Stimulated activated CD8-positive, alpha-beta memory T cell treated with anti-CD3 and anti-CD28 coated beads, Interleukin-7, amount 100 ng/mL, for 1 hour (primary cell): ENCODE results near the gene MYDGF.

Experiments
- DNase-seq, 2 donors: peaks; one replicate each; pipeline ENCODE4 v3.0.0-alpha.2; 2020; ENCODE audit warnings: low read depth in 2 of 2

MYDGF gene

DNA sequence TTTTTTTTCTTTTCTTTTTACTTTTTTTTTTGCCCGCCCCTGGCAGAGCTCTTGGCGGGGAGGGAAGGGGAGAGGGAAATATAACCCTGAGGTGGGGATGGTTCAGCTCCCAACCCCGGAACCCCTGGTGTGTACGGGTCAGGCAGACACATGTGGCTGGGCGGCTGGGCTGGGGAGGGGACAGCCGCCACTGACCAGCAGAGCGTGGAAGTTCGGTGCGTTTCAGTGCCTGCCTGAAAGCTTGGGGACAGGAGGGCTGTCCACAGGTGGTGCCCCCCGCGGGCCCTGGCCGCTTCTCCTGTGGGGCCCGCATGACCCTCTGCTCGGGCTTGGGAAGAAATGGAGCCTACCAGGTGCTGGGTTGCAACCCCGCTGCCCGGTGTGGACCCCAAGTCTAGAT is 5.2 kb upstream of the MYDGF start:
- no peak for DNase-seq

DNA sequence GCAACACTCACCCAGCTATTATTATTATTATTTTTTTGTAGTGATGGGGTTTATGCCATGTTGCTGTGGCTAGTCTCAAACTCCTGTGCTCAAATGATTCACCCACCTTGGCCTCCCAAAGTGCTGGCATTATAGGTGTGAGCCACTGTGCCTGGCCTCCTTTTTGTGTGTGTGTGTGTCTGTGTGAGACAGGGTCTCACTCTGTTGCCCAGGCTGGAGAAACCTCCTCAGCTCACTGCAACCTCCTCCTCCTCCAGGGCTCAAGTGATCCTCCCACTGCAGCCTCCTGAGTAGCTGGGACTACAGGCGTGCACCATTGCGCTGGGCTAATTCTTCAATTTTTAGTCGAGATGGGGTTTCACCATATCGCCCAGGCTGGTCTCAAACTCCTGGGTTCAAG is 3.6 kb upstream of the MYDGF start:
- DNase-seq: no peak

DNA sequence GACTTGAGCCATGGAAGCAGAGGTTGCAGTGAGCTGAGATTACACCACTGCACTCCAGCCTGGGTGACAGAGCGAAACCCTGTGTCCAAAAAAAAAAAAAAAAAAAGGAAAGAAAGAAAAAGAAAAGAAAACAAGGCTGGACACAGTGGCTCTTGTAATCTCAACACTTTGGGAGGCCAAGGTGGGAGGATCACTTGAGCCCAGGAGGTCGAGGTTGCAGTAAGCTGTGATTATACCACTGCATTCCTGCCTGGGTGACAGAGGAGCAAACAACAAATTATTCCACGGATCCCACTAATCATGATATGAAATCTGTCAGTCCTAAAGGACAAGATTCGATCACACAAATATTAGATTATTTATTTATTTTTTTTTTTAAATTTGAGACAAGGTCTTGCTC is 3.1 kb upstream of the MYDGF start:
- DNase-seq: no peak

DNA sequence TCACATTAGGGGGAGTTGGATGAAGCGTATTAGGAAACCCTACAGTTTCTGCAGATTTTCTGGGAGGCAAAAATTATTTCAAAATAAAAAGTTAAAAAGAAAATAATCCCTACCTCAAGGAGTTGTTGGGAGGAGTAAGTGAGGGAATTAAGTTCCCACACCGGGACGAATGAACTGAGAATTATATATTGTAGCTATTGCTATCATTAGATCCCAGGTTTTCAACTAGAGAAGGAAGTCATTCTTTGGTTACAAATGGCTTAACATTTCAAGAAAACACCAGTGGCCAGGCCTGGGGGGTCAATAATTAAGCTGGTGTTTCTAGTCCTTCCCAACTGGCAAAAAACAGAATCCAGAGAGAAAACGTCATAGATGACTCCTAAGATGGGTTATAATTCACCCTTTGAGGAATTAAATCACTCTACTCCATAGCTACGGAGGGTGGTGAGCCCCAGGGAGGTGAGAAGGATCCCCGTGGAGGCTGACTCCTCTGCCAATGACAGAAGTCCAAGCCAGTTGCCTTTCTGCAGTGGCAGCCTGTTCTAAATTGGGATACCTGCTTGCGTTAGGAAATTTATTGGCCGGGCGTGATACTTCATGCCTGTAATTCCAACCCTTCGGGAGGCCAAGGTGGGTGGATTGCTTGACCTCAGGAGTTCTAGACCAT is 1.2 kb upstream of the MYDGF start:
- DNase-seq: no peak

DNA sequence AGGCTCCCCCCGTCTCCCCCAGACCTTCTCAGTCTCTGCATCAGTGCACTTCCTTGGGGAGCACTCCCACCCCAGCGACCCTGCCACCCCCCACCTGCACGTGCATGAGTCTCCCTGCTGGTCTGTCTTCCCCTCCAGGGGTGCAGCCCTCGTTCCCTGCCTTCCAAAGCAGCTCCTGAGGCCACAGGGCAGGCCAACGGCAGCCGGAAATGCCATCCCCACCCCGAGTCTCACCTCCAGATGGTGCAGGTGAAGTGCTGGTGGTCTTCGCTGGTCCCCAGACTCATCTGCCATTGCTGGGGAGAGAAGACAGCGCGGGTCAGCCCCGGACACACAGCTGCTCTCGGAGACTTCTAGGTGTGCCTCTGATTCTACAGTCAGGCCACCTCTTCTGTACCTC is 5.5 kb downstream of the MYDGF start:
- DNase-seq: no peak

DNA sequence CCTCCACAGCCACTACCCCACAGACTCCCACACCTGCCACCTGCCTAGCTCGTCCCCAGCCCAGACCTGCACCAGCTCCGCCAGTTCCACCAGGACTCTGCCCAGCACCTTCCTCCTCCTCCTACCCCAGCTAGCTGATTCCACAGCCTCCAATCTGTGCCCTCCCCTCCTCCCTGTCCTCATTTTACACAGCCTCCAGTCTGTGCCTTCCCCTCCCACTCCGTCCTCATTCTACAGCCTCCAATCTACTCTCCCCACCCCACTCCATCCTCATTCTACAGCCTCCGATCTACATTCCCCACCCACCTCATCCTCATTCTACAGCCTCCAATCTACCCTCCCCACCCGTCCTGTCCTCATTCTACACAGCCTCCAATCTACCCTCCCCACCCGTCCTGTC is 7.3 kb downstream of the MYDGF start:
- DNase-seq: no peak

DNA sequence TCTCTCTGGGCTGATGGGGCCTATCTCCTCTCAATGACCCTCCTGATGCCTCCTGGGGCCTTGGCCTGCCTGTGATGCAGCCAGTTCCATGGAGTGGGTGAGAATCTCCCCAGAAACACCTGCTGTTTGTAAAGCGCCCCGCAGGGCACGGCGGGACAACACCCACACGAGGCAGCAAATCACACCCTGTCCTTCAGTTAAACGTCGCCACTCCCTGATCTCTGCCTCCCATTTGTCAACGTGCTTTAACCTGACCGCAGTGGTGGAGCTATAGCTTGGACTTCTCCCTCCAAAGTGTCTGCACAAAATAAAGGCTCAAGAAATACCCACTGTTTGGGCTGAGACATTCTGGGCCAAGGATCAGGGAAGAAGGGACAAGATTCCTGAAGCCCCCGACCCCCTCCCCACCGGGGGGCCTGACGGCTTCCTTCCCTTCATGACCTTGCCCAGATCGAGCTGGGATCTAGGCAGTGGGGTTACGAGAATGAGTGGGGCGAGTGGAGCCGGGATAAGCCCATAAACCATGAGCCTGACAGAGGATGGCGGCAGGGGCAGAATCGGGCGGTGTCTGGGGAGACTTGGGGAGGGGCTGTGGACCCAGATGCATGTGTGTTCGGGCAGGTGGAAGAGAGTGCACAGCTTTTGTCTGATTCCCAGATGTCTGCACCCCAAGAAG is 8.0 kb downstream of the MYDGF start:
- no peak for DNase-seq

DNA sequence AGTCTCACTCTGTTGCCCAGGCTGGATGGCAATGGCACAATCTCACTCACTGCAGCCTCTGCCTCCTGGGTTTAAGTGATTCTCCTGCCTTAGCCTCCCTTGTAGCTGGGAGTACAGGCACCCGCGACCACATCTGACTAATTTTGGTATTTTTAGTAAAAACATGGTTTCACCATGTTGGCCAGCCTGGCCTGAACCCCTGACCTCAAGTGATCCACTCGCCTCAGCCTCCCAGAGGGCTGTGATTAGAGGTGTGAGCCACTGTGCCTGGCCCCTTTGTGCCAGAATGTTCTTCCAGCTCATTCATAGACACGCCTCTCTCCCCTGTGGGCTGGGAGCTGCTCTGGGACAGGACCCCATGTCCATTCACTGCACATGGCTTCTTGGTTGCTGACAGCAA is 9.1 kb downstream of the MYDGF start:
- no peak for DNase-seq

DNA sequence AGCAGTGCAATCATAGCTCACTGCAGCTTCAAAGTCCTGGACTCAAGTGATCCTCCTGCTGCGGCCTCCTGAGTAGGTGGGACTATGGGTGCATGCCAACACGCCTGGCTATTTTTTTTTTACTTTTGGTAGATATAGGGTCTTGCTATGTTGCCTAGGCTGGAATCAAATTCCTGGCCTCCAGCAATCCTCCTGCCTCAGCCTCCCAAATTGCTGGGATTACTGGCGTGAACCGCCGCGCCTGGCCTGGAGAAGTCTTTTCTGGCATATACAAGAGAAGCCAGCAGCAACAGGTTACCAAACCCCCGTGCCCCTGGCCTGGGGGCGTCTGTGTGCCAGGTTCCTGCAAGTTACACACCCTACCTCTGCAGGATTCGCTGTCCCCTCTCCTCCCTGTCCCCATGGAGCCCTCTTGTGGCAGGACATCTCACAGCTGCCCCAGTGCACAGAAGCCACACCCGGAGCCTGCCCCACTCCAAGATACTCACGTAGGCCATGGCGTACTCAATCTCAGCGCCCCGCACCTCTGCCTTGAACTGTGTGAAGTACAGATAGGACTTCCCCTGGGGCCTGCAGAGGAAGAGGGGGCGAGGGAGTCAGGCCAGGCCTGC is 9.9 kb downstream of the MYDGF start:
- no peak for DNase-seq

DNA sequence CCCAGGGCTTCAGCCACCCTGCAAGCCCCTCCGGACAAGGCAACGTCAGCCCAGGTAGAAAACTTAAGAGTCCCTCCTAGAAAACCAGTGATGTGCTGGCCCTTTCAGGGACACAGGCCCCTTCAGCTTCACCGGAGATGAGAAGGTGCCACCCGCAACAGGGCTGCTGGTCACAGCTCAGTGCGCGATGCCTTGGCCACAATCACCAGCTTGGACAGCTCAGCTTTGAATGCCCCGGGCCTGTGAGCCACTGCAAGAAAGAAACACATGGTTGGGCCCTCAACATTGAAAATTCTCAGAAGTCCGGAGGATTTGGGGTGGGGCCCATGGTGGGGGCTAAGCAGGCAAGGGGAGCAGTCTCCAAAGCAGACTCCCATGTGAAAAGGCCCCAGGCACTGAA is 12.3 kb downstream of the MYDGF start:
- DNase-seq: no peak

DNA sequence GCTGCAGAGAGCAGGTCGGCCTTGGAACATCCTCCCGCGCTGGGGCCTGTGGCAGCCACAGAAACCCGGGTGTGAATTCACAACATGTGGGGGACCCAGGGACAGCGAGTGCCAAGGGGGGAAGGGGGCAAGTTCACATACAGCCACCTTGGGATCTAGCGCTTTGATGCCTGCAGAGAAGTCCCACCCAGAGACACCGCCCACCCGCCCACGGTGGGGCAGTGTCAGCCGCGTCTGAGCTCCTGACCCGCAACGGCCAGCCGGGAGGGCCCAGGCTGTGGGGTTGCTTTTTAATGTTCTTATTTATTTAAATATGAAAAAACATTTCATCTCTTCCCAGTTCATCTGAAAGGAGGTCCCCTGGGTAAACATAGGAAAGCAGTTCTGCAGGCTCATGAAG is 12.9 kb downstream of the MYDGF start:
- no peak for DNase-seq

DNA sequence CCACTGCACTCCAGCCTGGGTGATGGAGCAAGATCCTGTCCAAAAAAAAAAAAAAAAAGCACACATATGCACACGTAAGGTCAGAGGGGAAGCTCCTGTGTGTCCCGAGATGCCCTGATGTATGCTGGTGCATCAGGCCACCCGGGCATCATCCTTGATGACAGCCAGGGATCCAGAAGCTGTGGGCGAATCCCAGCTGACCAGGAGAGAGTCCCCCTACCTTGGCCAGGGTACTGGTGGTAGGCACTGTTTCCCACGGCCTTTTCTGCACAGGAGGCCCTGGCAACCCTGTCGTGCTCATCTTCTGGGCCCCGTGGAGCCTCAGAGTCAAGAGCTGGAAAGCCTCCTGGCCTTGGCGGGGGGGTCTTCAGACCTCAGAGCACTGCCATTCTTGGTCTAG is 14.0 kb downstream of the MYDGF start:
- DNase-seq: no peak

DNA sequence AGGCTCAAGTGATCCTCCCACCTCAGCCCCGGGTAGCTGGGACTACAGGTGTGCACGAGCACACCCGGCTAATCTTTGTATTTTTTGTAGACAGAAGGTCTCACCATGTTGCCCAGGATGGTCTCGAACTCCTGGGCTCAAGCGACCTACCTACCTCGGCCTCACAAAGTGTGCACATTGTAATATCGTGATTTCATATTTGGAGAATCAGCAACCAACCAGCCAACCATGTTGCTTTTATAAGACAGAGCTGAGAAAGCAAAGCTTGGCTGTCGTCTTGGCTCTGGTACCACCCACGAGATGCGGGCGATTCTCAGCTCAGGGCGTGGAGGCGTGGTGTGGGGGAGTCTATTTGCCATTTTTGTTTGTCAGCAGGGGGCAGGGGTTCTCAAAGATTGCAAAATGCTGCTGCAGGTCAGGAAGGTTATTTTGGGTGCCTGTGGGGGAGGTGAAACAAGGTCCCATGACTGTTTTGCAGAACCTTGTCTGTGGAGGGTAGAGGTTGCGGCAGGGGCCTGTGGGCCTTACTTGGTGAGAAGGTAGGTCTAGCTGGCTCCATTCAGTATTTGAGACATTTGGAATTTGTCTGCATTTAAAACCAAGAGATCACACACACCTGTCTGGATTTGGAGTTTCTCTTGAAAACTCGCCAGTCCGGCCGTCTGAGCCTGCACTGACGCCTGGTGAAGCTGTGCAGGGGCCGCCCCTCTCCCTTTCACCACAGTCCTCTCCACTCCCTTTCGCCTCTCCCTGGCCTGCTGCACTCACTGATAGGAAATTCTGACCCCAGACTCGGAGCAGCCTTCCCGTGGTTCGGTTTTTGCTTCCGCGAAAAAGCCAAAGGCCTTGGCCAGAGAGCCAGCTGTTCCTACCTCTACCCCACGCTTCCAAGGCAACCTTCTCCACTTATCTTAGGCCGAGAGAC is 15.4 kb downstream of the MYDGF start:
- no peak for DNase-seq

DNA sequence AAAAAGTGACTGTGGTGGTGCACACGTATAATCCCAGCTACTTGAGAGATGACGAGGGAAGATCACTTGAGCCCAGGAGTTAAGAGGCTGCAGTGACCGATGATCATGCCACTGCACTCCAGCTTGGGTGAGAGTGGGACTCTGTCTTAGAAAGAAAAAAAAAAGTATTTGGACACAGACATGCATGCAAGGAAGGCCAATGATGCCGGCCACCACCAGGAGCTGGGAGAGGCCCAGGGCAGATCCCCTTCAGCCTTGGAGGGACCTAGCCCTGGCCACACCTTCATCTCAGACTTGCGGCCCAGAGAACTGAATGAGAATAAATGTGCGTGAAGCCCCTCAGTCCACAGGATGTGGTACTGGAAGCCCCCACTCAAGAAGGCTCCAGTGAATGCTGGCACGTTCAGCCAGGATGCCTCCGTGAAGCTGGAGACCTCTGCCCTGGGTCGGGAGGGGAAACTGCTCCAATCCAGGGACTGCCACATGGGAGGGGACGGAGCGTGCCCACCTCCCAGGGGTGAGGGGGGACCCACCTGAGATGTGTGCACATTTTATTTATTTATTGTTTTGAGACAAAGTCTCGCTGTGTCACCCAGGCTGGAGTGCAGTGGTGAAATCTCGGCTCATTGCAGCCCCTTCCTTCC is 16.2 kb downstream of the MYDGF start:
- DNase-seq: no peak

DNA sequence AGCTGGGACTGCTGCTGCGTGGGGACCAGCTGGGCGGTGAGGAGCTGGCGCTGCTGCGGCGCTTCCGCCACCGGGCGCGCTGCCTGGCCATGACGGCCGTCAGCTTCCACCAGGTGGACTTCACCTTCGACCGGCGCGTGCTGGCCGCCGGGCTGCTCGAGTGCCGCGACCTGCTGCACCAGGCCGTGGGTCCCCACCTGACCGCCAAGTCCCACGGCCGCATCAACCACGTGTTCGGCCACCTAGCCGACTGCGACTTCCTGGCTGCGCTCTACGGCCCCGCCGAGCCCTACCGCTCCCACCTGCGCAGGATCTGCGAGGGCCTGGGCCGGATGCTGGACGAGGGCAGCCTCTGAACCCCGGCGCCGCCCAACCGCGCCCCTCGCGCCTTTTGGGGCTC is 18.1 kb downstream of the MYDGF start:
- no peak for DNase-seq

DNA sequence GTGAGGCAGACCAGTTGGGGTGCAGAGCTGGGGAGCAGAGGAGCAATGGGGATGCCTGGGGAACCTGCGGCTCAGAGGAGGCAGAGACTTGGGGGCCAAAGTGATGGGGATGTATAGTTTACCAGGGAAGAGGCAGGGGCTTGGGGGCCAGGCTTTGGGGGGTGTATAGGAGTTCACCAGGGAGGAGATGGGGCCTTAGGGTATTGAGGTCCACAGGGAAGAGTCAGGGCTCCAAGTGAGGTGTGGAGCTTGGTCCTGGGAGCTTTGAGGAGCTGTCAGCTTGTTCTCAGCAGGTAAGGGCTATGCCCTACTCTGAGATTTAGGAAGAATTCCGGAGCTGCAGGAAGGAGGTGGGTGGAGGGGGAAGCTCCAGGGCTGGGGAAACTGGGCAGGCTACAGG is 20.0 kb downstream of the MYDGF start:
- DNase-seq: no peak

DNA sequence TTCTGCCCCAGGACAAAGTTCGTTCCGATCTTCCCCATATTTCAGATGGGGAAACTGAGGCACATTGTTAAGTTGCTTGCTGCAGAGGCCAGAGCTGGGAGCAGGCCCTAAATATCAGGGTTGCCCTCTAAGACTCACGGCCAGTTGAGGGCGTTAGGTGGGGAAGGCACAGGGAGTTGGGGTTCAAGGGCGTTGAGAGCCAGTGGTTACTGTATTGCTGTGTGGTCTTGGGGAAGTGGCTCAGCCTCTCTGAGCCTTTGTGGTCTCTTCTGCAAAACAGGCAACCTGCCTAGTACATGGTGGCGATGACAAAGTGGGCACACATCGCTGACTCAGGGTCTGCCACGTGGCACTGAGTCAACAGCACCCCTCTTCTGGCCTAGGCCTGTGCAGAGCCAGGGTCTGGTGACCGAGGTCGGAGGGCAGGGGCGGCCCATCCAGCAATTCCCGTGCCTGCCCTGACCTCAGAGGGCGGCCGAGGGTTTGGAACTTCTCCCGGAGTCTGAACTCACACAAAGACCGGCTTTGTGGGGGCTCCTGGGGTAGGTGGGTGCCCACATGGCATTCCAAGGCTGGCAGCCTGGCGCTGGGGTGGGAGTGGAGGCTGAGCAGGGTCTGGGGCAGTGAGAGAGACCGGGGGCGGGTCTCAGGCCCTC is 20.6 kb downstream of the MYDGF start:
- no peak for DNase-seq

DNA sequence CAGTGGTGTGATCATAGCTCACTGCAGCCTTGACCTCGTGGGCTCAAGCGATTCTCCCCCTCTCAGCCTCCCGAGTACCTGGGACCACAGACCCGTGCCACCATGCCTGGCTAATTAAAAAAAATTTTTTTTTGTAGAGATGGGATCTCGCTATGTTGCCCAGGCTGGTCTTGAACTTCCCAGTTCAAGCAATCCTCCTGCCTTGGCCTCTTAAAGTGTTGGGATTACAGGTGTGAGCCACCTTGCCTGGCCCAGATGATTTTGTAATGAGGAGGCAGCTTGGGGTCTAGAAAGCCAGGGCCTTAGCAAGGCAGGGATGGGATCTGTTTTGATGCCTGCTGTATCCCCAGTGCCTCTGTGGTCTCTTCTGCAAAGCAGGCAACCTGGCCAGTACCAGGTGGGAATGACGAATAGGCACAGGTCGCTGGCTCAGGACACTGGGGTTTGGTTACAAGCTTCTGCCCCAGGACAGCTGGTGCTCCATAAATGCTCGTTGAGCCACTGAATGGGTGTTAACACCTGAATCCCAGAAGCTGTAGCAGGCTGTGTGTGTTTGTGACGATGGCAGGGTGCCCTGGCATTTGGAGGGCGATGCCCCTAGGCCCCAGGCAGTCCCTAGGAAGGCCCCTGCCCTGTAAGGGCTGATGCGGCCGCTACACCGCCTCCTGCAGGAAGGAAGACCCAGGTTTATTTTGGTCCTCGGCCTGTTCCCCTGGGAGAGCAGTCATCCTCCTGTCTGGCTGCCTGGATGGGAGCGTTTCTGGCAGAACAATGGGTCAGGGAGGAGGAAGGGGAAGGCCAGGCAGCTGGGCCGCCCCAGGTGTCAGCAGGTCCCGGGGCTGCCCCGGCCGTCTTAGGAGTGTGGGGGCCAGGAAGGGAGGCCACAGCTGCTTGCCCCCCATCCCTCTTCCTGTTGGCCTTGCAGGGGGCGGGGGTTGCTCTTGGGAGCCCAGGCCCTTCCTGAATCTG is 22.2 kb downstream of the MYDGF start:
- no peak for DNase-seq

DNA sequence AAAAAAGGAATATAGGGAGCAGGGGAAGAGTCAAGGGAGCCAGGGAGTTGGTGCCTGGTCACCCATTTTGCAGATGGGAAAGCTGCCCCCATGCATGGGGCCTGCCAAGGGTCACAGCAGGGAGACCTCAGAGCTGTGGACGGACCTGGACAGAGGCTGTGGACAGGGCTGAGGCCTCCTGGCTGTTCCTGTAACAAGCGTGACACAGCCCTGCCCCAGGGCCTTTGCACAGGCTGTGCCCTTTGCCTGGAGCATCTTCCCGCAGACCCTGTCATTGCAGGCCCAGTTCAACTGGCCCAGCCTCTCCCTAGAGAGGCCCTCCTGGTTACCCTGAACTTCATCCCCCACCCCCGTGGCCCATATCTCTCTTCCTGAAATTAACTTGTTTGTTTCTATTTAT is 24.4 kb downstream of the MYDGF start:
- no peak for DNase-seq

DNA sequence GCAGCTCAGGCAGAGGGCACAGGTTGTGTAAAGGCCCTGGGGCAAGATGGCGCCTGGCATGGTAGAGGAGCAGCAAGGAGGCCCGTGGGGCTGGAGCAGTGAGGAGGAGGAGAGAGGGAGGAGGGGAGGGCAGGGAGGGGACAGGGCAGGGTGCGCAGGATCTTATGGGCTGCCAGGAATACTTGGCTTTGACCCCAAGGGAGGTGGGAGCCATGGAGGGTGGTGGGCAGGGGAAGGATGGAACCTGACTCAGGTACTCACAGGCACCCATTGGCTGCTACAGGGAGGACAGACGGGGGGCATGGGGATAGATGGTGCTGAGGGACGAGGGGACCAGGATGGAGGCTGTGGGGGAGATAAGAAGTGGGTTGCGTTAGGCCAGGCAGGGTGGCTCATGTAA is 27.5 kb downstream of the MYDGF start:
- no peak for DNase-seq
